Activated CD8-positive, alpha-beta T cell treated with anti-CD3 and anti-CD28 coated beads for 36 hours (primary cell): ENCODE measurements around the gene GSE1. TPM values are rescaled to one million over a fixed set of nuclear protein-coding genes. Genes with fewer than 3 reads are reported as not detected.

ENCODE experiments used
- ATAC-seq: fragments of 200-7000 bp; cut with Tn5 transposase; one replicate; pipeline ENCODE4 v1.10.0; 2021; ENCODE audit warnings: mild to moderate bottlenecking, moderate library complexity
- CTCF ChIA-PET: fragments of 350-600 bp; sonication (Branson Sonifier 250); formaldehyde crosslinking; loops from one replicate; lab custom pipeline; 2021; ENCODE audit warnings: antibody characterized with exemption; lab: Charles Lee
- POLR2A ChIA-PET: fragments of 350-600 bp; sonication (Branson Sonifier 250); formaldehyde crosslinking; loops from one replicate; lab custom pipeline; 2021; ENCODE audit warnings: antibody characterized with exemption; lab: Charles Lee
- DNase-seq: peaks from one replicate; pipeline ENCODE4 v3.0.0-alpha.2; 2020
- H3K27ac Mint-ChIP-seq: one replicate; pipeline ENCODE4 v1.8.0; 2021; ENCODE audit warnings: mild to moderate bottlenecking, mixed read lengths
- H3K27me3 Mint-ChIP-seq: one replicate; pipeline ENCODE4 v1.8.0; 2021; ENCODE audit warnings: mixed read lengths
- H3K36me3 Mint-ChIP-seq: one replicate; pipeline ENCODE4 v1.8.0; 2021; ENCODE audit warnings: low read depth, mixed read lengths
- H3K4me1 Mint-ChIP-seq: one replicate; pipeline ENCODE4 v1.8.0; 2021; ENCODE audit warnings: low read depth, mixed read lengths
- H3K4me3 Mint-ChIP-seq: one replicate; pipeline ENCODE4 v1.8.0; 2021; ENCODE audit warnings: mild to moderate bottlenecking, moderate library complexity, mixed read lengths
- H3K9me3 Mint-ChIP-seq: one replicate; pipeline ENCODE4 v1.8.0; 2021; ENCODE audit warnings: mixed read lengths
- CTCF ChIP-seq: fragments of 200-600 bp; IDR thresholded peaks from one replicate; pipeline ENCODE4 v1.8.0; 2022; ENCODE audit warnings: antibody characterized with exemption, mild to moderate bottlenecking
- intact Hi-C: fragments of 100-400 bp; cut with micrococcal nuclease; formaldehyde crosslinking; loops from one replicate; pipeline ENCODE4 v1.10.0; 2022
- total RNA-seq, 2 experiments: library from RNA; stranded (reverse); gene quantifications; one replicate each; pipeline ENCODE4 v1.2.3, GENCODE V29; 2021

Gene GSE1
- total RNA-seq, 2 experiments from 2014 or later = 33.6 to 34.5 TPM

- Mint-ChIP-seq H3K27me3 (no peaks in the 10 kb centered on the region), H3K4me1 (no peaks in the 10 kb centered on the region), H3K36me3 (no peaks in the 10 kb centered on the region), H3K9me3 (peaks cover 6% of the 10 kb centered on the region), H3K4me3 (no peak overlapping the region), H3K27ac (no peak overlapping the region)
- no peak for ATAC-seq
- intact Hi-C loops = no loop called here
- ChIA-PET CTCF (interaction anchor here (2.1 kb wide), 1 partner anchor 9 kb away, joined by 10 read pairs; no protein-coding TSS in a partner anchor), POLR2A (no interaction called here)
- TF ChIP-seq CTCF = no peak
- DNase-seq = no peak
Measured at GRCh38 chr16:85708338-85708737, 95.2 kb downstream of the GSE1 start.

- no peak for ATAC-seq
- TF ChIP-seq CTCF = no peak
- Mint-ChIP-seq H3K27ac (no peak overlapping the region), H3K4me3 (no peak overlapping the region), H3K9me3 (peaks cover 6% of the 10 kb centered on the region), H3K4me1 (no peaks in the 10 kb centered on the region), H3K27me3 (no peaks in the 10 kb centered on the region), H3K36me3 (no peaks in the 10 kb centered on the region)
- POLR2A ChIA-PET = no interaction called here
- DNase-seq = no peak
- CTCF ChIA-PET = interaction anchor here (1.0 to 2.1 kb wide), 3 partner anchors 7 to 51 kb away, joined by 3 to 10 read pairs (median 4); no protein-coding TSS in a partner anchor
- intact Hi-C loops = loop anchor here (10.0 kb wide), 1 partner anchor 315 kb away; no protein-coding TSS in a partner anchor
Measured at GRCh38 chr16:85709766-85710585, 96.9 kb downstream of the GSE1 start.

- ATAC-seq (no peak), DNase-seq (no peak)
- Mint-ChIP-seq H3K36me3 (no peaks in the 10 kb centered on the region), H3K4me1 (peaks cover 5% of the 10 kb centered on the region), H3K4me3 (no peak overlapping the region), H3K9me3 (peaks cover 6% of the 10 kb centered on the region), H3K27ac (no peak overlapping the region), H3K27me3 (no peaks in the 10 kb centered on the region)
- ChIA-PET POLR2A (no interaction called here), CTCF (interaction anchor here (1.4 kb wide), 1 partner anchor 49 kb away, joined by 3 read pairs; no protein-coding TSS in a partner anchor)
- intact Hi-C loops = loop anchor here (10.0 kb wide), 1 partner anchor 316 kb away; no protein-coding TSS in a partner anchor
- TF ChIP-seq CTCF = no peak
Measured at GRCh38 chr16:85710732-85711131, 97.6 kb downstream of the GSE1 start.

- Mint-ChIP-seq H3K4me1 (peaks cover 9% of the 10 kb centered on the region), H3K27me3 (no peaks in the 10 kb centered on the region), H3K27ac (no peak overlapping the region), H3K36me3 (no peaks in the 10 kb centered on the region), H3K4me3 (no peak overlapping the region), H3K9me3 (peaks cover 6% of the 10 kb centered on the region)
- intact Hi-C loops = loop anchor here (10.0 kb wide), 1 partner anchor 317 kb away; no protein-coding TSS in a partner anchor
- DNase-seq = no peak
- ATAC-seq = no peak
- CTCF ChIA-PET = interaction anchor here (1.0 kb wide), 1 partner anchor 296 kb away, joined by 3 read pairs; no protein-coding TSS in a partner anchor
- POLR2A ChIA-PET = no interaction called here
- TF ChIP-seq CTCF = no peak
Measured at GRCh38 chr16:85711982-85712587, 99.0 kb downstream of the GSE1 start.
